Measurements from ENCODE around the gene NTMT2.

Gene NTMT2

GRCh38 chr1:170213596-170213995, 67.8 kb downstream of the NTMT2 start:
- no peak for DNase-seq

GRCh38 chr1:170214117-170215032, 68.6 kb downstream of the NTMT2 start:
- DNase-seq, result no peak

- no peak for DNase-seq
These were observed 69.5 kb downstream of the NTMT2 start for GRCh38 chr1:170215072-170215885.

GRCh38 chr1:170217517-170218256, 71.9 kb downstream of the NTMT2 start:
- DNase-seq, result no peak

- DNase-seq, result no peak
These were observed 72.5 kb downstream of the NTMT2 start for GRCh38 chr1:170218257-170218650.
